ENCODE results near the gene SCPEP1. TPM values are rescaled to one million over a fixed set of nuclear protein-coding genes. Genes with fewer than 3 reads are reported as not detected.
A peak's percentile ranks its signal among the peaks of the same experiment; 100 is the strongest.

Gene SCPEP1
- total RNA-seq, 1 donor from 2014 or later, result 18.1 TPM

- Mint-ChIP-seq H3K27ac (no peak overlapping the region), H3K4me3 (ENCODE audit: low read depth) (no peak overlapping the region), H3K4me1 (ENCODE audit: low read depth) (no peaks in the 10 kb centered on the region), H3K9me3 (no peaks in the 10 kb centered on the region), H3K36me3 (ENCODE audit: low read depth) (peaks cover 8% of the 10 kb centered on the region), H3K27me3 (ENCODE audit: low read depth) (no peaks in the 10 kb centered on the region)
- intact Hi-C loops (cut with micrococcal nuclease), result no loop called here
- no peak for DNase-seq (ENCODE audit: low spot score)
These were observed 11.1 kb downstream of the SCPEP1 start for GRCh38 chr17:56988901-56989572.

GRCh38 chr17:56992364-56992763 lies 14.4 kb downstream of the SCPEP1 start:
- H3K9me3 Mint-ChIP-seq, result no peaks in the 10 kb centered on the region
- peaks cover 10% of the 10 kb centered on the region for H3K36me3 Mint-ChIP-seq (ENCODE audit: low read depth)
- no peaks in the 10 kb centered on the region for H3K27me3 Mint-ChIP-seq (ENCODE audit: low read depth)
- H3K4me1 Mint-ChIP-seq (ENCODE audit: low read depth), result no peaks in the 10 kb centered on the region
- intact Hi-C loops (cut with micrococcal nuclease), result no loop called here
- H3K27ac Mint-ChIP-seq, result no peak overlapping the region
- no peak for DNase-seq (ENCODE audit: low spot score)
- no peak overlapping the region for H3K4me3 Mint-ChIP-seq (ENCODE audit: low read depth)

- Mint-ChIP-seq H3K4me1 (ENCODE audit: low read depth) (no peaks in the 10 kb centered on the region), H3K27me3 (ENCODE audit: low read depth) (no peaks in the 10 kb centered on the region), H3K9me3 (no peaks in the 10 kb centered on the region), H3K27ac (no peak overlapping the region), H3K36me3 (ENCODE audit: low read depth) (peaks cover 5% of the 10 kb centered on the region), H3K4me3 (ENCODE audit: low read depth) (no peak overlapping the region)
- intact Hi-C loops (cut with micrococcal nuclease), result no loop called here
- DNase-seq (ENCODE audit: low spot score), result no peak
These were observed 16.3 kb downstream of the SCPEP1 start for GRCh38 chr17:56994009-56994792.

- H3K27me3 Mint-ChIP-seq (ENCODE audit: low read depth), result no peaks in the 10 kb centered on the region
These were observed 17.8 kb downstream of the SCPEP1 start for GRCh38 chr17:56995766-56996165.

GRCh38 chr17:56997313-56997712 lies 19.4 kb downstream of the SCPEP1 start:
- H3K27ac Mint-ChIP-seq, result no peak overlapping the region
- no peak for DNase-seq (ENCODE audit: low spot score)
- H3K9me3 Mint-ChIP-seq, result no peaks in the 10 kb centered on the region
- no peaks in the 10 kb centered on the region for H3K4me1 Mint-ChIP-seq (ENCODE audit: low read depth)
- H3K4me3 Mint-ChIP-seq (ENCODE audit: low read depth), result no peak overlapping the region
- H3K36me3 Mint-ChIP-seq (ENCODE audit: low read depth), result peaks cover 8% of the 10 kb centered on the region
- no peaks in the 10 kb centered on the region for H3K27me3 Mint-ChIP-seq (ENCODE audit: low read depth)
- intact Hi-C loops (cut with micrococcal nuclease), result no loop called here

More at GRCh38 chr17:56995766-56996165, 17.8 kb downstream of the SCPEP1 start:
- no peak for DNase-seq (ENCODE audit: low spot score)
- Mint-ChIP-seq H3K4me1 (ENCODE audit: low read depth) (no peaks in the 10 kb centered on the region), H3K36me3 (ENCODE audit: low read depth) (peaks cover 6% of the 10 kb centered on the region), H3K27ac (no peak overlapping the region), H3K9me3 (no peaks in the 10 kb centered on the region), H3K4me3 (ENCODE audit: low read depth) (no peak overlapping the region)
- intact Hi-C loops (cut with micrococcal nuclease), result no loop called here

- Mint-ChIP-seq H3K36me3 (ENCODE audit: low read depth) (peaks cover 11% of the 10 kb centered on the region), H3K4me3 (ENCODE audit: low read depth) (no peak overlapping the region), H3K4me1 (ENCODE audit: low read depth) (peaks cover 11% of the 10 kb centered on the region), H3K9me3 (no peaks in the 10 kb centered on the region), H3K27me3 (ENCODE audit: low read depth) (no peaks in the 10 kb centered on the region), H3K27ac (no peak overlapping the region)
- intact Hi-C loops (cut with micrococcal nuclease), result no loop called here
- DNase-seq (ENCODE audit: low spot score), result no peak
These were observed 23.6 kb downstream of the SCPEP1 start for GRCh38 chr17:57001541-57001940.

- Mint-ChIP-seq H3K27me3 (ENCODE audit: low read depth) (no peaks in the 10 kb centered on the region), H3K36me3 (ENCODE audit: low read depth) (peaks cover 9% of the 10 kb centered on the region), H3K9me3 (no peaks in the 10 kb centered on the region), H3K4me3 (ENCODE audit: low read depth) (no peak overlapping the region), H3K27ac (no peak overlapping the region), H3K4me1 (ENCODE audit: low read depth) (peaks cover 11% of the 10 kb centered on the region)
- no peak for DNase-seq (ENCODE audit: low spot score)
- intact Hi-C loops (cut with micrococcal nuclease), result no loop called here
These were observed 25.0 kb downstream of the SCPEP1 start for GRCh38 chr17:57002904-57003303.

- peaks cover 18% of the 10 kb centered on the region for H3K4me1 Mint-ChIP-seq (ENCODE audit: low read depth)
- DNase-seq (ENCODE audit: low spot score), result no peak
- H3K9me3 Mint-ChIP-seq, result no peaks in the 10 kb centered on the region
- peaks cover 8% of the 10 kb centered on the region for H3K36me3 Mint-ChIP-seq (ENCODE audit: low read depth)
- H3K27ac Mint-ChIP-seq, result no peak overlapping the region
- intact Hi-C loops (cut with micrococcal nuclease), result no loop called here
- peaks cover under 1% of the 10 kb centered on the region for H3K27me3 Mint-ChIP-seq (ENCODE audit: low read depth)
- no peak overlapping the region for H3K4me3 Mint-ChIP-seq (ENCODE audit: low read depth)
These were observed 27.1 kb downstream of the SCPEP1 start for GRCh38 chr17:57004944-57005579.

GRCh38 chr17:57006040-57006439 lies 28.1 kb downstream of the SCPEP1 start:
- no peak for DNase-seq (ENCODE audit: low spot score)
- no peak overlapping the region for H3K27ac Mint-ChIP-seq
- no peak overlapping the region for H3K4me3 Mint-ChIP-seq (ENCODE audit: low read depth)
- intact Hi-C loops (cut with micrococcal nuclease), result no loop called here
- peaks cover 3% of the 10 kb centered on the region for H3K27me3 Mint-ChIP-seq (ENCODE audit: low read depth)
- peaks cover 5% of the 10 kb centered on the region for H3K36me3 Mint-ChIP-seq (ENCODE audit: low read depth)
- peaks cover 20% of the 10 kb centered on the region for H3K4me1 Mint-ChIP-seq (ENCODE audit: low read depth)
- H3K9me3 Mint-ChIP-seq, result no peaks in the 10 kb centered on the region

GRCh38 chr17:57008958-57009357 lies 31.0 kb downstream of the SCPEP1 start:
- intact Hi-C loops (cut with micrococcal nuclease), result no loop called here
- Mint-ChIP-seq H3K4me1 (ENCODE audit: low read depth) (peaks cover 20% of the 10 kb centered on the region), H3K9me3 (no peaks in the 10 kb centered on the region), H3K4me3 (ENCODE audit: low read depth) (no peak overlapping the region), H3K27ac (no peak overlapping the region), H3K27me3 (ENCODE audit: low read depth) (peaks cover 11% of the 10 kb centered on the region), H3K36me3 (ENCODE audit: low read depth) (peaks cover 5% of the 10 kb centered on the region)
- no peak for DNase-seq (ENCODE audit: low spot score)

- peak; percentile 20 for DNase-seq (ENCODE audit: low spot score)
- no peak overlapping the region for H3K4me3 Mint-ChIP-seq (ENCODE audit: low read depth)
- H3K27ac Mint-ChIP-seq, result no peak overlapping the region
- intact Hi-C loops (cut with micrococcal nuclease), result no loop called here
- peaks cover 18% of the 10 kb centered on the region for H3K4me1 Mint-ChIP-seq (ENCODE audit: low read depth)
- peaks cover 11% of the 10 kb centered on the region for H3K27me3 Mint-ChIP-seq (ENCODE audit: low read depth)
- peaks cover 5% of the 10 kb centered on the region for H3K36me3 Mint-ChIP-seq (ENCODE audit: low read depth)
- H3K9me3 Mint-ChIP-seq, result no peaks in the 10 kb centered on the region
These were observed 32.0 kb downstream of the SCPEP1 start for GRCh38 chr17:57009737-57010445.

- Mint-ChIP-seq H3K27me3 (ENCODE audit: low read depth) (peaks cover 13% of the 10 kb centered on the region), H3K27ac (no peak overlapping the region), H3K4me3 (ENCODE audit: low read depth) (no peak overlapping the region), H3K4me1 (ENCODE audit: low read depth) (peaks cover 12% of the 10 kb centered on the region), H3K9me3 (no peaks in the 10 kb centered on the region), H3K36me3 (ENCODE audit: low read depth) (peaks cover 5% of the 10 kb centered on the region)
- intact Hi-C loops (cut with micrococcal nuclease), result no loop called here
- no peak for DNase-seq (ENCODE audit: low spot score)
These were observed 32.6 kb downstream of the SCPEP1 start for GRCh38 chr17:57010487-57010886.
